T-helper 2 cell treated with Interferon-gamma antibody and Interleukin-4, amounts not matched to agents 100 ng/mL and 5 ng/mL, for 36 hours (primary cell): ENCODE data around the gene VMAC. TPM values are rescaled to one million over a fixed set of nuclear protein-coding genes. Genes with fewer than 3 reads are reported as not detected.
"Not testable (repeated sequence)": the region's sequence is repeated elsewhere in the genome, so short reads cannot be mapped to it uniquely, and the experiment has no call there.

Experiments used
- intact Hi-C: fragments of 100-400 bp; cut with micrococcal nuclease; formaldehyde crosslinking; loops from one replicate; pipeline ENCODE4 v1.15.1; 2023
- total RNA-seq: library from RNA; stranded (reverse); gene quantifications from 2 replicates; pipeline ENCODE4 v1.2.3, GENCODE V29; 2022

VMAC gene
- total RNA-seq, 1 donor from 2014 or later = 7.7 TPM

GRCh38 chr19:5883157-5883873 is 21.4 kb upstream of the VMAC start:
- intact Hi-C loops = not testable (repeated sequence)

- intact Hi-C loops = not testable (repeated sequence)
These were observed 20.4 kb upstream of the VMAC start for GRCh38 chr19:5884065-5884811.

- intact Hi-C loops = no loop called here
These were observed 15.2 kb upstream of the VMAC start for GRCh38 chr19:5889288-5889971.

GRCh38 chr19:5890099-5890498 is 14.6 kb upstream of the VMAC start:
- intact Hi-C loops = no loop called here

GRCh38 chr19:5891572-5891937 is 13.1 kb upstream of the VMAC start:
- intact Hi-C loops = no loop called here

GRCh38 chr19:5891938-5892771 is 12.5 kb upstream of the VMAC start:
- intact Hi-C loops = loop anchor here (1.0 kb wide), 1 partner anchor 88 kb away; no protein-coding TSS in a partner anchor

GRCh38 chr19:5892772-5893275 is 11.8 kb upstream of the VMAC start:
- intact Hi-C loops = loop anchor here (1.0 kb wide), 1 partner anchor 89 kb away; no protein-coding TSS in a partner anchor

GRCh38 chr19:5893296-5893903 is 11.3 kb upstream of the VMAC start:
- intact Hi-C loops = no loop called here

GRCh38 chr19:5893907-5894703 is 10.6 kb upstream of the VMAC start:
- intact Hi-C loops = no loop called here

- intact Hi-C loops = no loop called here
These were observed 9.8 kb upstream of the VMAC start for GRCh38 chr19:5894704-5895349.

GRCh38 chr19:5895409-5895808 is 9.3 kb upstream of the VMAC start:
- intact Hi-C loops = no loop called here

- intact Hi-C loops = no loop called here
These were observed 8.8 kb upstream of the VMAC start for GRCh38 chr19:5895890-5896289.

- intact Hi-C loops = no loop called here
These were observed 8.2 kb upstream of the VMAC start for GRCh38 chr19:5896365-5897076.

- intact Hi-C loops = no loop called here
These were observed 7.3 kb upstream of the VMAC start for GRCh38 chr19:5897189-5897969.

- intact Hi-C loops = loop anchor here (5.0 to 10.0 kb wide), 3 partner anchors 52 to 297 kb away; partner anchors contain the start of genes SAFB and SAFB2
These were observed 4.7 kb upstream of the VMAC start for GRCh38 chr19:5899728-5900526.

GRCh38 chr19:5900976-5901375 is 3.7 kb upstream of the VMAC start:
- intact Hi-C loops = loop anchor here (5.0 to 10.0 kb wide), 3 partner anchors 51 to 296 kb away; partner anchors contain the start of genes SAFB and SAFB2
